KBM-7 (cell line): Measurements from ENCODE around the gene GYS2.
A peak's percentile ranks its signal among the peaks of the same experiment; 100 is the strongest.

Experiments used
- DNase-seq: peaks from one replicate; pipeline ENCODE4 v3.0.0-alpha.2; 2015
- in situ Hi-C: fragments of 300-500 bp; cut with MboI; formaldehyde crosslinking; loops from 2 replicates; pipeline ENCODE4 v1.14.3; 2020; ENCODE audit warnings: low sequenced_read_pairs, low pct_unique_long_range_greater_than_20kb, mixed read lengths

GYS2 gene

DNA sequence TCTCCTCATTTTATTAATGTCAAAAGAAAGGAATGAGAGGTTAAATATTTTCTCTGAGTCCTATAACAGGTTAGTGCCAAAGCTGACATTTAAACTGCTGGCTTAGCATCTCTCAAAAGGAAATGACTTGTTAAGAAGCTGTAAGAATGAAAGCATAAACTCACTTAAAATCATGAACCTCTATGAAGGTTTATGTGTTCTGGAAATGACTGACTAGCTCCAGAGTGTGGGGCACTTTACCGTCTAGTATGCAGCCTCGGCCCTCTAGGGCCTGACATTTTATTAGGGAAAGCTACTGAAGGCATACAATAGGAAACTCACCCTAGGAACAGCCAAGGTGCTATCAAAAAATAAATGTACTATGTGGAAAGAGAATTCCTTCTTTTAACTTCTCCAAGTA, 43.5 kb downstream of the GYS2 start:
- in situ Hi-C loops: no loop called here
- DNase-seq: no peak

DNA sequence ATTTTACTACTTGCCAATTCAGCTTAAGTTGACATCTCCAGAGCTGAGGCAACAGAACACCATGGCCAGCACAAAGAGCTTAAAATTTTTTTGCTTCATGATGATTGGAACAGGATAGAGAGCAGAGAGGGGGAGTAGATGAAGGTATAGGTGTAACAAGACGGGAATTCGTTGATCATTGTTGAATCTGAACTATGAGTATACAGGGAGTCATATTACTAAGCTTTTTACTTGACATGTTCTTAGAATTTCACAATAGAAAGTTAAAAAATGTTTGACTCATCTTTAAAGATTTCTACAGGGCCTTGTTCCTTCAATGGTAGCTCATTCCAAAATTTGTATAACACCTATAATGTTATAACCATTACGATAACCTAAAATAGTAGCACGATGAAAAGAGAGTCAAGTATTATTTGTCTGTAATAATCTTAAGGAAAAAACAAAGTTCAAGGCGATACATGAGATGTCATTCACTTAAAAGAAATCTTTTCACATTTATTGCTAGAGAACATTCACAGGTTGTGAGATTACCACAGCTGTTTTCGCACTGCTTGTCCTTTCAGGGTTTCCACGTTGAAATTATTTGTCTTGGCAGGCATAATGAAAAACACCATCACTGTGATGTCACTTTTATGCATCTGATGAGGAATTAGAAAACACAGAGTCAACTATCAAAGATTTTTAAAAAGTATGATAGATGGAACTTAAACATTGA, 44.6 kb downstream of the GYS2 start:
- DNase-seq: no peak
- in situ Hi-C loops: no loop called here

DNA sequence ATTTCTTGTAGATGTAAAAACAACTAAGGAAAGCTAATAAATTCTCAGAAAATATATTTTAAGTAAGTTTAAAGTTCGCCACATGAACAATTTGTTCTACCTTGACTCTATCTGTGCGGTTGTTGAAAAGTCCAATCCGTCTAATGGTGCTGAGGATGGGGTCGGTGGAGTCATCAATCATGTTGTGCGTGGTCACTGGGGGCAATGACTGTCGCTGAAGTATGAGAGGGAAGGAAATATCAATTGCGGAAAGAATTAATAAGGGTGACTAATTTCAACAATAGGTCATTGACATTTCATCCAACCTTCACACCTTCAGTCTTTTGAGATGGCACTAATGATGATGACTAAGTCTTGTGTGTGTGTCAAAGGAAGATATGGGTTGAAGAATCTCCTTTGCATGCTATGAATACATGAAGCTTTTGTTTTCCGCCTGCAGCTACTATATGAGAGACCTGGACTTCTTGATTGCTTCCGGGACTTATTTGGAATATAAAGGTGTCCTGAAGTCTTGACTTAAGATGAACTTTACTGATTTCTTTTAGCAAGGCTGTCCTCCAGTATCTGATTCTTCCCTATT, 46.5 kb downstream of the GYS2 start:
- no peak for DNase-seq
- in situ Hi-C loops: no loop called here

DNA sequence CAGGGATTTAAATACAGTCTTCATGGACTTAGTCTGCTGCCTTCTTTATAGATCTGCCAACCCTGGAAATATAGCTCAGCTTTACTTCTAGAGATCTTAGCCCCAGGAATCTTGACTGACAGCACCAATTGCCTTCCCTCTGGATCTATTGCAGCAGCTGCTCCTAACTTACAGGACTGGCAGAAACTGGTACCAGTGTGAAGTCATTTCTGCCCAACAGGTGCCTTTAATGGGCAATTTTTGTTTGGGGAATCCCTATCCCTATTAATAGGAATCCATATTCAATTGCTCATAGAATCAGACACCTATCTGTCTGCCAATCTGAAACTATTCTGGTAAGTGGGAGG, 51.3 kb downstream of the GYS2 start:
- no peak for DNase-seq
- in situ Hi-C loops: no loop called here

DNA sequence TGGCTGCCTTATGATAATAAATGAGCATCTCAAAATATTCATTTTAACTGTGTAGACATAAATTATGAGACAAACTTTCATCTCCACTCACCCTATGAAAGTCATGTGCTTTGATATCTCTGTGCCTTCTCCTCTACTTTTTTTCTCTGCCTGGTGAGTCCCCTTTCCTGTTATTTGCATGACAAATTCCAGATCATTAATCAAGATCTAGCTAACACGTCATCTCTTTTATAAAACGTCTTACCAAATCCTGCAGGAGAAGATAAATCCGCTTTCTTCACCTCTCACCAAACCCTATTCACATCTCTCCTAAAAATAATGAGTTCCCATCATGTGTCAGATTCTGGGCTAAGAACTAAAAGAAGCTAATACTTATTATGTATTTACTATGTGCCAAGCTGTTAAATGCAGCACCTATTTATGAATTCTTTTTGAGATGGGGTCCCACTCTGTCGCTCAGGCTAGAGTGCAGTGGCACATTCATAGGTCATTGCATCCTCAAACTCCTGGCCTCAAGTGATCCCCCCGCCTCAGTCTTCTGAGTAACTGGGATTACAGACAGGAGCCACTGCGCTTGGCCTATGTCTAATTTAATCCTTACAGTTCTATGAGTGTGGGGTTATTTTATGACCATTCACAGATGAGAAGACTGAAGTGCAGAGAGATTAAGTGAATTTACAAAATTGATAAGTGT, 51.9 kb downstream of the GYS2 start:
- in situ Hi-C loops: no loop called here
- DNase-seq: no peak

DNA sequence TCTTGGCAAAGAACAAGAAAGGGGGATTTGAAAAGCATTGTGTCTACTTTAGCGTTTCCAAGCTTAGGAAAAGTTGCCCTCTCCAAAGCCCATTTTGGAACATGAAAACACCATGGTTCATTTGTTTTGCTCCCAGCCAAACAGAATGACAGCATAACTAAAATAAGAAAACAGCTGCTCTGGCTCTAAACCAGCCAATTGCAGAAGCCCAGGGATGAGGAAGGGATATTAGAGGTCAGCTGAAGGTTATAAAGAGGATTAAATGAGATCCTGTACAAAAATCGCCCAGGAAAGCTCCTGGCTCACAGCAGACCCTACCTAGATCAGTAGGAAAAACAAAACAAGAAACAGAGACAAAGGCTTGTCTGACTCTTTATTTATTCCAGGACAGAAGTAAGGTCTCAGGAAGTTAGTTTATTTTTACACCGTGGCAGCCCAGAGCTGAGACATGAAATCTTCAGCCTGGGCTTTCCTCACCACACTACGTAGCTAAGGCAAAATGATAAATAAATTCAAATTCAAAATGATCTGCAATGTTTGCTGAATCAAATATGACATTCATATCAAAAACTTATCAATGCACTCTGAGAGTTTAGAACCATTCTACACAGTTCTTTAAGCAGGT, 52.7 kb downstream of the GYS2 start:
- in situ Hi-C loops: no loop called here

DNA sequence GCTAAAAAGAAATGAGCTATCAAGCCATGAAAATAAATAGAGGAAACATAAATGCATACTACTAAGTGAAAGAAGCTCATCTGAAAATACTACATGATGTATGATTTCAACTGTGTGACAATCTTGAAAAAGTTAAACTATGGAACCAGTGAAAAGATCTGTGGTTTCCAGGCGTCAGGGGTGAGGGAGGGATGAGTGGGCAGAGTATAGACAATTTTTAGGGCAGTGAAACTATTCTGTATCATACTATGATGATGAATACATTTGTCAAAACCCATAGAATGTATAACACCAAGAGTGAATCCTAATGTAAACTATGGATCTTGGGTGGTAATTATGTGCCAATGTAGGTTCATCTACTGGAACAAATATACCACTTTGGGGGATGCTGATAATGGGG, 57.2 kb downstream of the GYS2 start:
- no peak for DNase-seq
- in situ Hi-C loops: no loop called here

More for the DNA sequence above, 52.7 kb downstream of the GYS2 start:
- DNase-seq: no peak

DNA sequence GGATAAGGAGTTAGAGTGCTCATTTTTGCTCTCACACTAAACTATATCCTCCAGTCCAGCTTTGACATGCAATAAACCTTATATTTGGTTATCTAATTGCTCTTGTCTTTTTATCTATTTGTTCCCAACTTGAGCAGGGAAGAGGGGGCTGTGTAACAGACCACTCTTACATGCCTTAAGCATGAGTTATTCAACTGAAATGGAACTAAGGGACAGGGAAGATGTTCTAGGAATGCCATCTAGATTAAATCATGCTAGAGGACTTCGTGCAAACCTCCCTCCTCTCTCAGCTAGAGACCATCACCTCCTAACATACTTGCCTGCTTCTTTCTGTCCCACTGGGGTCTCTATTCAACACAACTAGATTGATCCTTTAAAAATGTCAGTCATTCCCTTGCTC, 57.9 kb downstream of the GYS2 start:
- no peak for DNase-seq
- in situ Hi-C loops: no loop called here

DNA sequence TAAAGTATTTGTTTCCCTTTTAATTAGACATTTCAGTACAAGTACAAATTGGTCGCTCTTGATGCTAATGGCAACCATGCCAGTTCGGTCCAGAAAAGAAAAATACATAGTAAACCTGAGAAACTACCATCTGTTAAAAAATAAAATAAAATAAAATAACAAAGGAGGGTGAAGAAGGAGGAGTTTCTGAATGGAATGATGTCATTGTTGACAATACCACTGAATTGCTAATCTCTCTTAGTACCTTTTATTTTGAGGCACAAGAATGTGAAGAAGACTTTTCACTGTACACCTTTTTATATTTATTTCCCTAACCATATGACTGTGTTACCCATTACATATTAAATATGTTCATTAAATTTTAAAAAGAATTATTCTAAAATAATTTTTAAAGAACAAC, 59.1 kb downstream of the GYS2 start:
- no peak for DNase-seq
- in situ Hi-C loops: no loop called here

DNA sequence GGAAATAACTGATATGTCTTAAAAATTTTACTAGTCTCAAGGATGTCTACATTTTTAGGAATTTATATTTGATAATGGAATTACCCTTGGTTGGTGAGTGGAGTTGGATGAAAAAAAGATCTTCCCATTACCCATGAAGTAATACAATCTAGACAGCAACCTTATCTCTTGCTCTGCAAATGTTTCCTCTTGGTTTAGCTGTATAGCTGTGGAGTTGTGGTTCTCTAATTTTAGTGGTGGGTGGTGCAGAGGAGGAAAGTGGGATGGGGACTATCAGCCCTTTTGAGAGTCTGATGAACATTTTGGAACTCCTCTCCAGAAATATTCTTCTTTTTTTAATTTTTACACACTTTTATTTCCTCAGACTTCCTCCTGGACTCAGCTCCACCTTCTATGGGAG, 61.5 kb downstream of the GYS2 start:
- in situ Hi-C loops: no loop called here
- DNase-seq: peak; percentile 14

DNA sequence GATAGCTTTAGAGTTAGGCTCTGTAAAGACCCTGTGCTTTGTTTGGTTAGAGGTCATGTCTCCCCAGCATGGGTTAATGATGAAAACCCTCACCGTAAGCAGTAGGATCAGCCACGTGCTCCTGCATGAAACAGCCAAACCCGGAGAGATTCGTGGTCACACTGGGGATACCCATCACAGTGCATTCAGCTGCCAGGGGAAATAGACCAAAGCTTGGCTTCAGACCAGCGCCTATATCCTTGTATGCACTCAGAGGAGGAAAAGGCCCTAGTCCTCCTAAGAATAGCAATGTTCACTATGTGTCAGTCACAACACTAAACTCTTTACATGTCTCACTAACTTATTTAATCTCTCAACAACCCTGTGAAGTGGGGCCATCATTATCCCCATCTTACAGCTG, 62.2 kb downstream of the GYS2 start:
- no peak for DNase-seq
- in situ Hi-C loops: no loop called here

DNA sequence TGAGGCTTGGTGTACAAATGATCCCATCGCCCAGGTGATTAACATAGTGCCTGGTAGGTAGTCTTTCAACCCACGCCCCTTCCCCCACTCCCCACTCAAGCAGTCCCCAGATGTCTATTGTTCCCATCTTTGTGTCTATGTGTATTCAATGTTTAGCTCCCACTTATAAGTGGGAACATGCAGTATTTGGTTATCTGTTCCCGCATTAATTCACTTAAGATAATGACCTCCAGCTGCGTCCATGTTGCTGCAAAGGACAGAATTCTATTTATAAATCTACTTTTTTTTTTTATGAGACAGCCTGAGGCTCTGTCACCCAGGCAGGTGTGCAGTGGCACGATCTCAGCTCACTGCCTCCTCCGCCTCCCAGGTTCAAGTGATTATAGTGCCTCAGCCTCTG, 62.9 kb downstream of the GYS2 start:
- in situ Hi-C loops: no loop called here
- DNase-seq: no peak

DNA sequence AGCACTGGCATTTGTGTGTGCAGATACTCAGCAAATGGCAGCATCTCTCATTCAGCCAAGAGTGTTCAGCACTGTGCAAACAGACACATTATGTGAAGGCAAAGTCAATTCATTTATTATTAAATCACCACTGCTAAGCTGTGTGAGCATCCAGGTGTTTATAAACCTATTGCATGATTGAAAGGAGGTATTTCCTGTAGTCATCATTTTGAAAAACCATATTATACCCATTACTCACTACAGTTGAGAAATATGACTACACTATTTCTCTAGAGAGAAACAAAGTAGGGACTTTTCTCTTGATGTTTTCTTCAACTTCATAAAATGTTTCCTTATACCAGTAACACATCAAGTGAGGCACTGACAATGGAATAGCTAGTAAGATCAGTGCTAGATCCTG, 64.8 kb downstream of the GYS2 start:
- in situ Hi-C loops: no loop called here
- no peak for DNase-seq

DNA sequence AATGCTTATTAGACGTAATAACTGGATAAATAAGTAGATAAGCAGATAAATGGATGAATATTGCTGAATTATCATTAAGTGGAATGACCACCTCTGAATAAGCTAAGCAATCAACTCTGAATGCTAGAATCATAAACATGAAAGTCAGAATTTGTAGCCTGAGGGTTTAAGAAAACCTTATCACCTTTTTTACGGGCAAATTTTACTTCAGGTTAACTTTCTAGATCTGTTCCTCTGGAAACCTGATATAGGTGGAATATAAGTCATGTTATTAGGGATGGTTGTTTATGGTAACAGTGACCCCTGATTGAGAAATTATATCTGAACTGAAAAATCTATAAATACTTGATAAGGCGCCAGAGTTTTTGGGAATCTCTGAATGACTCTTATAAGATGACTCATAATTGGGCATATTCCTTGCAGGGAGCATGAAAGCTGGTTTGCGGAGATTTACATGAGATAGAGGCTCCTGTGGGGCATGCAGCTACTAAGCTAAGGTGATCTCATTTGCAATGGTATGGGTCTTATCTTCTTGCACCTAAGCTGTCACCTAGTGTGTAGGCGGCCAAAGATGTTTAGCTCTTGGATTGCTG, 66.5 kb downstream of the GYS2 start:
- DNase-seq: no peak
- in situ Hi-C loops: no loop called here

DNA sequence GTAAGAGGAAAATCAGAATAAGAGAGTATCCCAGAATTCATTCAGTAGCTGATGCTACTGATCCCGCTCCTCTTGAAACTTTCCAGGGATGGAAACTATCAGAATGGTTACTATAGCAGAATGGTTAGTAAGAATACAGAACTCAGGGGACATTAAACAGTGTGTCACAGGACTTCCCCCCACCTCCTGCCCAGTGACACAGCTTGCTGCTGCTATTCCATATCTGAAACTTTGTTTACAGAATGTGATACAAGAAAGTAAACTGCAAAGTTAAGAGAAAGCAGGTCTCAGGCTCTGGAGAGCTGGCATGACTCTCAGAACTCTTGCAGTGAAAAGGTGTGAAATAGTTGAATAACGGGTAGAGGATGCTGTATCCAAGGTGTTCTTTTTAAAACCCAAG, 75.2 kb downstream of the GYS2 start:
- in situ Hi-C loops: no loop called here
- DNase-seq: no peak

DNA sequence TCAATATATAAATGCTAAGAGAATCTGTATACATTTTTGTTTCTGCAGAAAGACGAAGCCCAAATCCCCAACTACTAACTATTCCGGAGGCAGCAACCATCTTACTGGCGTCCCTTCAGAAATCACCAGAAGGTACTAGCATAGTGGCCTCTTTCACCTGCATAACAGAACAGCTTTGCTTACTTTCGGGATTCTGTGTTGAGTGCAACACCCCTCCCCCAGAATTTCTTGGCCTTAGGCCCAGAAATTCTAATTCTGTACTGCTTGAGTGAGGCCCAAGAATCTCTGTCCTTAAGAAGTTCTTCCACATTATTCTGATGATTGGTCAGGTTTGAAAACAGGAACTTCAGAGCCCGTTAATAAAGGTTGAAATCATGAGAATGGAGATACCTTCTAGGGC, 75.7 kb downstream of the GYS2 start:
- in situ Hi-C loops: no loop called here
- DNase-seq: no peak

DNA sequence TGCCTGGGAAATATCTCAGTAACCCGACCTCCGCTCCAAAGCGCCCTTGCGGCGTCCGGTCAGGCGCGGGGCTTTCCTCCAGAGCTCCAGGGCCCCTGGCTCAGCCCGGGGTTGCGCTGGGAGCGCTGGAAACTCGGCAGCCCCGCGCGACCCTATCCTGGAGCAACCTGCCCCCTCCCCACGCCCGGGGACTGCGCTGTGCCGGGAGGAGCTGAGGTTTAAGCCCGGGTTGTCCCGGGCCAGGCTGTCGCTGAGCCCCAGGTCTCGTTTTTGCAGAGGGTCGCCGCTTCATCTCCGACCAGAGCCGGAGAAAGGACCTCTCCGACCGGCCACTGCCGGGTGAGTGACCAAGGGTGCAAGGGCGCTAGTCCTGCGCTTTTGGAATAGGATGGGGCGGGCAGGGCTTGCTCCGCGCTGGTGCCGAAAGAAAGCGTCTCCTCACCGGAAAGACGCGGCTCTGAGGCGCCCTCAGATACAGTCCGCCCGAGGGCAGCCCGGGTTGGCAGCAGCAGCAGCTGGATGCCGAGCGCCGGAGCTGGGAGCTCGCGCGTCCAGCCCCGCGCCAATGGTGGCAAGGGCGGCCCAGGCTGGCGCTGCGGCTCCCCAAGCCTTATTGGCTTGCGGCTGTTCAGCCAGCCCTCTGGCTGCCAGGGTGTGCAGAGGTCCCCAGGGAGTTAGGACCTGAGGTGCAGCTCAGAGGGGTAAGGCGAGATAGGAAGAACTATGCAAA, 77.0 kb downstream of the GYS2 start:
- in situ Hi-C loops: no loop called here
- DNase-seq: peak; percentile 53

DNA sequence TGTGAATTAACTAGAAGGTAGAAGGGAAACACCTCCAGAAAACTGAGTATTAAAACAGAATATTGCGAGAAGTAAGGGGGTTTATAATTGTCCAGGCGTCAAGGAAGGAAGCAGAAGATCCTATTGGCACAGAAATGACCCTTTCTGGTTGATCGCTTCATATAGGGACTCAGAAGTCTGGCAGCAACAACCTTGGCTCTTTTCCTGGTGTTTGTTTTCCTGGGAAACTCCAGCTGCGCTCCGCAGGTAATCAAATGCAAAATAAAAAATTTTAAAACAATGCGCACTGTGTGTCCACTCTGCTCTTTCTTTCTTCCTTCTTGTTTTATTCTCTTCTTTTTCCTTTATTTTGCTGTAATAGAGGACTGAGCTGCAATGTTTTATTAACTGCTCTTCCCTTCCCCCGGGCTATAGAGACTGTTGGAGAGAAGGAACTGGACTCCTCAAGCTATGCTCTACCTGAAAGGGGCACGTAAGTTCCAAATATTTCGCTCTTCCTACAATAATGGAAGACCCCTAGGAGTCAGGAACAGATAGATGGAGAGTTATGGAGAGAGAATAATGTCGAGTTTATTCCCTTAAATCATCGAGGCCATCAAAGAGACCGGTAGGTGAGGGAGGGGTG, 77.8 kb downstream of the GYS2 start:
- no peak for DNase-seq
- in situ Hi-C loops: no loop called here

DNA sequence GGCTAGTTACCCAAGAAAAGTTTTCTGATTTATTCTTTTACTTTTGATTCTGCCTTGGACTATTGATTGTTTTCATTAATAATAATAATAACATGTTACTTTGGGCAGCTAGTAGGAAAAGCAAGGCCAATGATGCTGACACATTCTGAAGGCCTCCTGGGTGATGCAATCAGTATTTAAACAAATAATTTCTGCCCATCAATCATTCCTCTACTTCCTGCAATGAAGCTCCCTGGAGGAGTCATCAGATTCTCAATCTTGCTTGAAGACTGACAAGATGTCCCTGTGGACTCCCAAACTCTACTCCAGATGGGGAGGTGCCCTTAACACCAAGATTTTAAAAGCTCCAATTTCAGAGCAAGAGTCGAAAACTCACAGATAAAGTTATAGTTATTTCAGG, 78.6 kb downstream of the GYS2 start, which contains the start of gene SPX:
SPX (plus strand) TSS at position 244 of the 400 bp plus-strand sequence. CDS start 177 bp downstream, outside the sequence.
- in situ Hi-C loops: no loop called here
- no peak for DNase-seq
